Kidney epithelial cell (primary cell): ENCODE data around the gene SOAT1. TPM values are rescaled to one million over a fixed set of nuclear protein-coding genes. Genes with fewer than 3 reads are reported as not detected.

Experiments
- DNase-seq: peaks from one replicate; pipeline ENCODE4 v3.0.0-alpha.2; 2010; ENCODE audit warnings: low read depth
- H3K27me3 ChIP-seq: 2 replicates; pipeline ENCODE4 v1.6.0; 2011; ENCODE audit warnings: low read length; ENCODE audit not compliant: control insufficient read depth, insufficient read depth
- H3K36me3 ChIP-seq: 2 replicates; pipeline ENCODE4 v1.5.1; 2011; ENCODE audit warnings: low read length; ENCODE audit not compliant: control insufficient read depth, insufficient read depth
- H3K4me3 ChIP-seq: 2 replicates; pipeline ENCODE4 v1.5.1; 2011; ENCODE audit warnings: low read depth, mild to moderate bottlenecking, control low read depth, low read length
- total RNA-seq: library from RNA; depleted of rRNA; stranded (reverse); fragments of >200 nt; gene quantifications from 2 replicates; pipeline ENCODE4 v1.2.3, GENCODE V29; 2015
- TF ChIP-seq, protein P1 (sequence below): IDR thresholded peaks from 2 replicates; pipeline ENCODE4 v1.5.1; 2011; ENCODE audit warnings: mild to moderate bottlenecking, moderate library complexity, low read length, control low read depth, inconsistent platforms; ENCODE audit not compliant: insufficient read depth, poor library complexity, severe bottlenecking

SOAT1 gene
- total RNA-seq, 1 donor from 2014 or later: 38.1 TPM

DNA sequence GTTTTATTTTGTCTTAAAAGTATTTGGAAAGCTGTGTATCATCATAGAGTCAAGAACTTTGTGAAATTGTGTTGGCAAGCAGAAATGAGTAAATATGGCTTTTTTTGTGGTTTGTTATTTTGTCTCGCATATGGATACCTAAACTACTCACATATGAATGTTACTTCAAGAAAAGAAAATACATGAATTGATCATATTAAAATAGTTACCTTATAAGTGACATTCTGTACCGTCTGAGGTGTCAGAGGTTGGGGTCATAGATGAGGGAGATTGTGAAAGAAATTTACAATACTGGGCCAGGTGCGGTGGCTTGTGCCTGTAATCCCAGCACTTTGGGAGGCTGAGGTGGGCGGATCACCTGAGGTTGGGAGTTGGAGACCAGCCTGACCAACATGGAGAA, 40.8 kb downstream of the SOAT1 start:
- Histone ChIP-seq H3K4me3 (no peak overlapping the region), H3K36me3 (no peaks in the 10 kb centered on the region), H3K27me3 (no peaks in the 10 kb centered on the region)
- TF ChIP-seq, protein P1, sequence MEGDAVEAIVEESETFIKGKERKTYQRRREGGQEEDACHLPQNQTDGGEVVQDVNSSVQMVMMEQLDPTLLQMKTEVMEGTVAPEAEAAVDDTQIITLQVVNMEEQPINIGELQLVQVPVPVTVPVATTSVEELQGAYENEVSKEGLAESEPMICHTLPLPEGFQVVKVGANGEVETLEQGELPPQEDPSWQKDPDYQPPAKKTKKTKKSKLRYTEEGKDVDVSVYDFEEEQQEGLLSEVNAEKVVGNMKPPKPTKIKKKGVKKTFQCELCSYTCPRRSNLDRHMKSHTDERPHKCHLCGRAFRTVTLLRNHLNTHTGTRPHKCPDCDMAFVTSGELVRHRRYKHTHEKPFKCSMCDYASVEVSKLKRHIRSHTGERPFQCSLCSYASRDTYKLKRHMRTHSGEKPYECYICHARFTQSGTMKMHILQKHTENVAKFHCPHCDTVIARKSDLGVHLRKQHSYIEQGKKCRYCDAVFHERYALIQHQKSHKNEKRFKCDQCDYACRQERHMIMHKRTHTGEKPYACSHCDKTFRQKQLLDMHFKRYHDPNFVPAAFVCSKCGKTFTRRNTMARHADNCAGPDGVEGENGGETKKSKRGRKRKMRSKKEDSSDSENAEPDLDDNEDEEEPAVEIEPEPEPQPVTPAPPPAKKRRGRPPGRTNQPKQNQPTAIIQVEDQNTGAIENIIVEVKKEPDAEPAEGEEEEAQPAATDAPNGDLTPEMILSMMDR: no peak
- DNase-seq: no peak

DNA sequence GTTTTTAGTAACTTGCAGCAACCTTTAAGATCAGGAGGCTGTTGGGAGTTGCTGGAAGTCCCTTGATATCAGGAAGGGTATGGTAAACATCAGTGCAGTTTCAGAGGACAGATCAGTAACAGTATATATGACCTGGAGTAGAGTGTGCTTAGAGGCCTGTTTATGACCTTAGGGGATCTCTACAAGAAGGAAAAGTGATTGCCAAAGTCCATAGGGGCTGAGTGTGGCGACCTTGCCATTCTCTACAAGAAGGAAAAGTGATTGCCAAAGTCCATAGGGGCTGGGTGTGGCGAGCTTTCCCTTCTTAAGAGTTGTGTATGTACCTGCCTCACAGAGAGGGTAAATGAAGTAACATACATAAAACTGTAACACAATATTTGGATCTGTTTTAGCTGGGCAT, 43.7 kb downstream of the SOAT1 start:
- Histone ChIP-seq H3K27me3 (no peaks in the 10 kb centered on the region), H3K4me3 (no peak overlapping the region), H3K36me3 (no peaks in the 10 kb centered on the region)
- TF ChIP-seq, protein P1: no peak
- DNase-seq: no peak

DNA sequence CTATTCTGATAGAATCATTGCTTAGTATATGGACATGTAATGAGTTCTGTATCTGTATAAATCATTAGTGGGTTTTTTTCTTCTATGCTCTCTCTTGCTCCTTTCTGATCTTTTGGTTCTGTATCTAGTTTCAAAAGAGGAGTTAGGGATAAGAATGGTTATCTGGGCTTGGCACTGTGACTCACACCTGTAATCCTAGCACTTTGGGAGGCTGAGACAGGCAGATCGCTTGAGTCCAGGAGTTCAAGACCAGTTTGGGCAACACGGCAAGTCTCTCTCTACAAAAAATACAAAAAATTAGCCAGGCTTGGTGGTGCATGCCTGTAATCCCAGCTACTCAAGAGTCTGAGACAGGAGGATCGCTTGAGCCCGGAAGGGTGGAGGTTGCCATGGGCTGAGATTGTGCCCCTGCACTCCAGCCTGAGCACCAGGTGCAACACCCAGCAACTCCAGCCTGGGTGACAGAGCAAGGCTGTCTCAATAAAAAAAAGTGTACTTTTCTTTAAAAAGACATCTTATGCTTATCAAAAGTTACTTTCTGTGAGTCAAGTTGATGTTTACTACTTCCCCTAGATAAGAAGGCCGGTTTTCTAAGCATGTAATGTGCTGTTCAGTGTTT, 44.5 kb downstream of the SOAT1 start:
- Histone ChIP-seq H3K27me3 (no peaks in the 10 kb centered on the region), H3K4me3 (no peak overlapping the region), H3K36me3 (no peaks in the 10 kb centered on the region)
- TF ChIP-seq, protein P1: no peak
- no peak for DNase-seq

DNA sequence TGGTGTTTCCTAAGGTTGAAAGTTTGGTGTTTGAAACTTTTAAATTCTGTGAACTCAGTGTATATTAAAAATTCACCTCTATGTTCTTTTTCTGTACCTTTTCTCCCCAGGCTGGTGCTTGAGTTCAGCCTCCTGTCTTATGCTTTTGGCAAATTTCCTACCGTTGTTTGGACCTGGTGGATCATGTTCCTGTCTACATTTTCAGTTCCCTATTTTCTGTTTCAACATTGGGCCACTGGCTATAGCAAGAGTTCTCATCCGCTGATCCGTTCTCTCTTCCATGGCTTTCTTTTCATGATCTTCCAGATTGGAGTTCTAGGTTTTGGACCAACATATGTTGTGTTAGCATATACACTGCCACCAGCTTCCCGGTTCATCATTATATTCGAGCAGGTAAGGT, 47.3 kb downstream of the SOAT1 start:
- TF ChIP-seq, protein P1: no peak
- DNase-seq: no peak
- Histone ChIP-seq H3K4me3 (no peak overlapping the region), H3K36me3 (no peaks in the 10 kb centered on the region), H3K27me3 (no peaks in the 10 kb centered on the region)

GRCh38 chr1:179341943-179342547, 48.4 kb downstream of the SOAT1 start:
- Histone ChIP-seq H3K27me3 (no peaks in the 10 kb centered on the region), H3K4me3 (no peak overlapping the region), H3K36me3 (no peaks in the 10 kb centered on the region)
- TF ChIP-seq, protein P1: no peak
- DNase-seq: no peak

DNA sequence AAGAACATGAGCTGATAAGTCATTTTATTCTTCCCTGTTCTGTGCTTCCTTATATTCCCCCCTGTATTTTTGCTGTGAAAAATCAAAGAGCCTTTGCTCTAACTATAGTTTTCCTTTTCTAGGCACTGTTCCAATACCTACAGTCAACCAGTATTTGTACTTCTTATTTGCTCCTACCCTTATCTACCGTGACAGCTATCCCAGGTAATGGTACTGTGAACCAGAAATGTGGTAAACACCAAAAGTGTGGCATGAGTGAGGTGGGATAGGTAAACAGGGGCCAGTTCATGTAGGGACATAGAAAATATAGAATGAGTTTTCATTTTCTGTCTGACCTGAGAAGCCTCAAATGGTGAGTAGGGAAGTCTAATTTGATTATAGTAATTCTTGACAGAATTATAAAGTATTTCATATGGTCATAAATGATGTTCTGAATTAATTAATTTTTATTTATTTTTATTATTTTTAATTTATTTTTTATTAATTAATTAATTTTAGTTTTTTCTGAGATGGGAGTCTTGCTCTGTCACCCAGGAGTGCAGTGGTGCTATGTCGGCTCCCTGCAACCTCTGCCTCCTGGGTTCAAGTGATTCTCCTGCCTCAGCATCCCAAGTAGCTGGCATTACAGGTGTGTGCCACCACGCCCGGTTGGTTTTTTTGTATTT, 49.3 kb downstream of the SOAT1 start:
- Histone ChIP-seq H3K36me3 (no peaks in the 10 kb centered on the region), H3K27me3 (no peaks in the 10 kb centered on the region)

More for the DNA sequence above, 49.3 kb downstream of the SOAT1 start:
- TF ChIP-seq, protein P1: no peak
- no peak overlapping the region for H3K4me3 ChIP-seq
- DNase-seq: no peak
